Mesendoderm (in vitro differentiated cells): ENCODE results near the gene C13orf42. TPM values are rescaled to one million over a fixed set of nuclear protein-coding genes. Genes with fewer than 3 reads are reported as not detected.
A peak's percentile ranks its signal among the peaks of the same experiment; 100 is the strongest.

Experiments
- DNase-seq: peaks from one replicate; pipeline ENCODE4 v3.0.0; 2013
- H2AK5ac ChIP-seq: 2 replicates; pipeline ENCODE4 v1.6.1; 2013; ENCODE audit warnings: low read length, inconsistent platforms
- H2BK120ac ChIP-seq: 2 replicates; pipeline ENCODE4 v1.6.1; 2013; ENCODE audit warnings: low read depth, mild to moderate bottlenecking, low read length, moderate library complexity, mixed read lengths
- H2BK15ac ChIP-seq: replicated peaks from 2 replicates; pipeline ENCODE4 v1.6.1; 2013; ENCODE audit warnings: low read depth, mild to moderate bottlenecking, moderate library complexity
- H2BK5ac ChIP-seq: 2 replicates; pipeline ENCODE4 v1.6.1; 2013; ENCODE audit warnings: low read length, inconsistent platforms
- H3K18ac ChIP-seq: 2 replicates; pipeline ENCODE4 v1.6.1; 2013; ENCODE audit warnings: mild to moderate bottlenecking, low read length, mixed read lengths
- H3K23ac ChIP-seq: one replicate; pipeline ENCODE4 v1.6.1; 2013; ENCODE audit warnings: low read length
- H3K27ac ChIP-seq: 2 replicates; pipeline ENCODE4 v1.5.1; 2013; ENCODE audit warnings: low read depth, mild to moderate bottlenecking, inconsistent platforms, low read length, moderate library complexity
- H3K27me3 ChIP-seq: 2 replicates; pipeline ENCODE4 v1.6.1; 2013; ENCODE audit warnings: low read length, control low read depth, mild to moderate bottlenecking, inconsistent platforms; ENCODE audit not compliant: insufficient read depth, poor library complexity
- H3K36me3 ChIP-seq: 2 replicates; pipeline ENCODE4 v1.6.1; 2013; ENCODE audit warnings: low read length, inconsistent platforms; ENCODE audit not compliant: control insufficient read depth, insufficient read depth
- H3K4ac ChIP-seq: one replicate; pipeline ENCODE4 v1.6.1; 2013; ENCODE audit warnings: low read depth, mild to moderate bottlenecking, low read length, moderate library complexity
- H3K4me1 ChIP-seq: 2 replicates; pipeline ENCODE4 v1.6.1; 2013; ENCODE audit warnings: low read depth, low read length, inconsistent platforms; ENCODE audit not compliant: control insufficient read depth
- H3K4me2 ChIP-seq: 2 replicates; pipeline ENCODE4 v1.6.1; 2013; ENCODE audit warnings: low read length
- H3K4me3 ChIP-seq: 2 replicates; pipeline ENCODE4 v1.5.1; 2013; ENCODE audit warnings: mild to moderate bottlenecking, low read length
- H3K56ac ChIP-seq: one replicate; pipeline ENCODE4 v1.6.1; 2013; ENCODE audit warnings: low read length
- H3K79me1 ChIP-seq: 2 replicates; pipeline ENCODE4 v1.6.1; 2013; ENCODE audit warnings: low read length, inconsistent platforms
- H3K79me2 ChIP-seq: 2 replicates; pipeline ENCODE4 v1.6.1; 2013; ENCODE audit warnings: mild to moderate bottlenecking, low read length; ENCODE audit not compliant: control insufficient read depth, insufficient read depth
- H3K9ac ChIP-seq: 2 replicates; pipeline ENCODE4 v1.6.1; 2013; ENCODE audit warnings: low read length, inconsistent platforms
- H4K5ac ChIP-seq: one replicate; pipeline ENCODE4 v1.6.1; 2013; ENCODE audit warnings: low read length
- H4K8ac ChIP-seq: one replicate; pipeline ENCODE4 v1.6.1; 2013; ENCODE audit warnings: low read depth, mild to moderate bottlenecking, control low read depth, low read length, moderate library complexity
- WGBS: extraction: QIAGEN DNeasy Blood & Tissue Kit; methylation state at CpG from one replicate; pipeline ENCODE4 v1.1.7; 2013; ENCODE audit warnings: low lambda C conversion rate, missing lambda C conversion rate; ENCODE audit not compliant: insufficient coverage; ENCODE audit errors: extremely low coverage; 5-methylcytosine and 5-hydroxymethylcytosine counted together
- polyA plus RNA-seq, 2 experiments: library from polyadenylated mRNA; stranded (reverse); fragments of 200-250 nt; gene quantifications; one replicate each; pipeline ENCODE4 v1.2.3, GENCODE V29; 2013

The C13orf42 gene
- polyA plus RNA-seq (2013, experiment 1 of 2) = 4.7 TPM
- 4.3 TPM for polyA plus RNA-seq (2013, experiment 2 of 2)

DNA sequence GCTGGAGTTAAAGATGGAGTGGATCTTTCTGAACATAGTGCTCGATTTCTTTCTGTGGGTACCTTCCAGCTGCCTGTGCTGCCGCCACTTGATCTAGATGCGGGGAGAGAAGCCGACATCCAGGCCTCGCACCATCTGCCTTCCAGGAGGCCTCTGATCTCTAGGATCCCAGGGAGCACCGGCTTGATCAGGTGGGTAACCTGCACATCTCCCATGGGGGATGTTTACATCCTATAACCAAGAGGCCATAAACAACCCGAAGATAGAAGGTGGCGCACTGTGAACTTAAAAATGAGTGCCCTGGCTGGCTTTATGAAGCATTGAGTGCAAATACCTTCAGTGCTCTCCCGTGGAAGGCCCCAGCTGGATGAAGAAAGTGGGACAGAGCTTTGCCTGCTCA is at the start of gene C13orf42:
TSS of gene C13orf42 (minus strand) at position 101 of the 400 bp plus-strand sequence. CDS start at position 36, 65 bp downstream.
- Histone ChIP-seq H3K4me3 (no peak within 1 kb of the TSS), H2BK120ac (no peak within 1 kb of the TSS), H3K36me3 (no peaks in the 10 kb centered on the region), H3K4me1 (no peaks in the 10 kb centered on the region), H2BK5ac (no peak within 1 kb of the TSS), H3K27me3 (no peaks in the 10 kb centered on the region), H3K18ac (no peak within 1 kb of the TSS), H3K79me2 (no peaks in the 10 kb centered on the region), H3K79me1 (no peaks in the 10 kb centered on the region), H3K27ac (no peak within 1 kb of the TSS), H3K4ac (no peak within 1 kb of the TSS), H2BK15ac (no peak within 1 kb of the TSS), H4K5ac (no peak within 1 kb of the TSS), H3K23ac (no peak within 1 kb of the TSS), H3K9ac (no peak within 1 kb of the TSS), H4K8ac (no peak within 1 kb of the TSS), H3K4me2 (no peak within 1 kb of the TSS), H2AK5ac (no peak within 1 kb of the TSS), H3K56ac (no peak within 1 kb of the TSS)
- no CpG with 5 or more reads among the region's 9 CpGs for WGBS
- no peak for DNase-seq

- no peaks in the 10 kb centered on the region for H3K36me3 ChIP-seq
- H3K79me1 ChIP-seq = peaks cover 1% of the 10 kb centered on the region
- no peaks in the 10 kb centered on the region for H3K79me2 ChIP-seq
- H4K5ac ChIP-seq = no peak overlapping the region
- no peak overlapping the region for H3K27ac ChIP-seq
- DNase-seq = peak; percentile 61
- H3K4me2 ChIP-seq = no peak overlapping the region
- no peak overlapping the region for H2AK5ac ChIP-seq
- H3K23ac ChIP-seq = no peak overlapping the region
- peak overlapping the region; percentile 48 for H2BK15ac ChIP-seq
- peaks cover 31% of the 10 kb centered on the region for H3K4me1 ChIP-seq
- H3K4me3 ChIP-seq = no peak overlapping the region
- WGBS = no CpG with 5 or more reads among the region's 4 CpGs
- no peak overlapping the region for H3K56ac ChIP-seq
- no peak overlapping the region for H3K9ac ChIP-seq
- H3K27me3 ChIP-seq = no peaks in the 10 kb centered on the region
- no peak overlapping the region for H2BK5ac ChIP-seq
- peak overlapping the region; percentile 83 for H3K4ac ChIP-seq
- H2BK120ac ChIP-seq = peak overlapping the region; percentile 65
- H4K8ac ChIP-seq = no peak overlapping the region
- H3K18ac ChIP-seq = peak overlapping the region; percentile 72
These were observed 47.9 kb upstream of the C13orf42 start for GRCh38 chr13:51158880-51159518.

DNA sequence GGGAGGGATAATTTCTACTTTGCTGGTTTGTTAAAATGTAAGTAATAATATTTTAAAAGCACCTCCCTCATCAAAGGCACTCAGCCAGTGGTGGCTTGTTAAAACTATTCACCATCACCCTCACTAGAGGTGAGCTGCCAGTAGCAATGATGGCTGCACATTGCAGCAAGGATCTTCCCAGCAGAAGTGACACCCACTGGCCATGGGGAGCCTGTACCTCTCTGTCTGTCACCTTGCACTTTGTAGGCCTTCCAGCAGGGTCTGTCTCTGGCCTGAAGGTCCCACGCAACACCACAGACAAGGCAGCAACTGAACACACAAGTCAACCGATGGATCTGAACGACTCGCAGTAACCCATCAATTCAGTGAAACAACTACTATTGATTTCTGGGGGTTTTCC is 47.3 kb upstream of the C13orf42 start:
- Histone ChIP-seq H3K4me1 (peaks cover 28% of the 10 kb centered on the region), H2BK5ac (peak overlapping the region; percentile 12), H3K18ac (peak overlapping the region; percentile 52), H3K56ac (peak overlapping the region; percentile 66), H3K4ac (peak overlapping the region; percentile 83), H3K27ac (no peak overlapping the region), H4K8ac (no peak overlapping the region), H3K4me3 (no peak overlapping the region), H3K27me3 (no peaks in the 10 kb centered on the region), H3K9ac (no peak overlapping the region), H4K5ac (no peak overlapping the region), H3K36me3 (no peaks in the 10 kb centered on the region), H3K79me2 (no peaks in the 10 kb centered on the region), H3K4me2 (no peak overlapping the region), H3K79me1 (no peaks in the 10 kb centered on the region), H3K23ac (no peak overlapping the region), H2AK5ac (no peak overlapping the region), H2BK120ac (no peak overlapping the region), H2BK15ac (no peak overlapping the region)
- peak; percentile 90 for DNase-seq
- WGBS = no CpG with 5 or more reads among the region's 4 CpGs

DNA sequence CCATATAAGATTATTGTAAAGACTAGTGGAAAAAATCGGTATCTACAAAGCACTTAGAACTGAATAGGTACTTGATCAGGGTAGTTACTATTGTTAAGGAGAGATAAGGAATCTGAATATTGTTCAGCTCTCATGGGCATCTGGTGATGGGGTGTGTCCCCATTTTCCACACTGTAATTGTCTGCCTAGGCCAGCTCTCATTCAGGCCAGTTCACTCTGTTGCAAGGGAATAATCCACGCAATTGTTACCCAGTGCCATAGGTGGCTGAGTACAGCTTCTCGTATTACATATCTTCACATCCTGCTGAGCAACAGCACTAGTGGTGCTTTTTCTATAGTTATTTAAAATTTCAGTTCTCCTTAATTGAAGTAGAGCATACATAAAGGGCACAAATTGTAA is 45.6 kb upstream of the C13orf42 start:
- H3K36me3 ChIP-seq = no peaks in the 10 kb centered on the region
- no peak overlapping the region for H3K9ac ChIP-seq
- no CpG with 5 or more reads among the region's 3 CpGs for WGBS
- H3K18ac ChIP-seq = no peak overlapping the region
- no peak overlapping the region for H3K23ac ChIP-seq
- no peak overlapping the region for H4K5ac ChIP-seq
- no peak overlapping the region for H4K8ac ChIP-seq
- H3K56ac ChIP-seq = no peak overlapping the region
- no peak for DNase-seq
- no peak overlapping the region for H3K27ac ChIP-seq
- H3K79me2 ChIP-seq = no peaks in the 10 kb centered on the region
- H2BK120ac ChIP-seq = peak overlapping the region; percentile 18
- H3K79me1 ChIP-seq = peaks cover 2% of the 10 kb centered on the region
- no peaks in the 10 kb centered on the region for H3K27me3 ChIP-seq
- H2BK5ac ChIP-seq = peak overlapping the region; percentile 33
- H3K4ac ChIP-seq = no peak overlapping the region
- no peak overlapping the region for H3K4me3 ChIP-seq
- H3K4me2 ChIP-seq = no peak overlapping the region
- peak overlapping the region; percentile 23 for H2AK5ac ChIP-seq
- peaks cover 21% of the 10 kb centered on the region for H3K4me1 ChIP-seq
- peak overlapping the region; percentile 14 for H2BK15ac ChIP-seq

DNA sequence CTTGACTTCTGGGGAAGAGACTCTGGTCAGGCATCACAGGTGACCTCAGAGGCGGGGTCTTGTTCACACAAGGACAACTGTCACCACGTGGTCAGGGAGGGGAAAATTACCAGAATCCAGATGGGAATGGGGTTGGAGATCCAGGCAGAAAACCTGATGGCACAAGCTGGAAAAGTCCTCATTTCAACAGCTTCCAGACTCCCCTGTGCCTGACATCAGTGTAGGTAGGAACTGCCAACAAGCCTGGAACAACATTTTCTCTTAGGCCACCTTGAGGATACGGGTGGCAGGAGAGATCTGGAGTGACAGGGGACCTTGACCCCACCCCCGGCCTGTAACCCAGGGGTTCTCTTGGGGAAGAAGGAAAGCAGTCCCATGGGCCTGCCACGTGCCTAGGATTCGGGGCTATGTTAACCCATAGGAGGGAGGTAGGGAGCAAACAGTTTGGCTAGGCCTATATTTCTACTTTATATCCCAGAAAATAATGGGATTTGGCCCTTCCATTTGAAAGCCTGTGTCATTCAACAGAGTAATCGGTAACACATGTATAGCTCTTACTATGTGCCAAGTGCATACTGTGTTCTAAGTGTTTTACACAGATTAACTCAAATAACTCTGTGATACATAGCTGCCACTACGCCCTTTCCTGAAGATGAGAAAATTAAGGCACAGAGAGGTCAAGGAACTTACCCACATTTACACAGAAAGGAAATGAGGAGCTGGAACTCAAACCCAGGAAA is 44.9 kb upstream of the C13orf42 start:
- no peak overlapping the region for H4K8ac ChIP-seq
- peak overlapping the region; percentile 73 for H2AK5ac ChIP-seq
- peak overlapping the region; percentile 47 for H2BK5ac ChIP-seq
- H3K27ac ChIP-seq = no peak overlapping the region
- H2BK15ac ChIP-seq = peak overlapping the region; percentile 65
- peak overlapping the region; percentile 56 for H3K18ac ChIP-seq
- no peak overlapping the region for H3K4me3 ChIP-seq
- H3K79me1 ChIP-seq = peaks cover 2% of the 10 kb centered on the region
- H3K4me2 ChIP-seq = no peak overlapping the region
- H3K79me2 ChIP-seq = no peaks in the 10 kb centered on the region
- no peak for DNase-seq
- H3K27me3 ChIP-seq = no peaks in the 10 kb centered on the region
- H3K23ac ChIP-seq = no peak overlapping the region
- peak overlapping the region; percentile 56 for H2BK120ac ChIP-seq
- H3K56ac ChIP-seq = peak overlapping the region; percentile 2
- peaks cover 21% of the 10 kb centered on the region for H3K4me1 ChIP-seq
- no peak overlapping the region for H4K5ac ChIP-seq
- H3K4ac ChIP-seq = peak overlapping the region; percentile 90
- H3K9ac ChIP-seq = no peak overlapping the region
- WGBS = no CpG with 5 or more reads among the region's 8 CpGs
- H3K36me3 ChIP-seq = no peaks in the 10 kb centered on the region
